GM23338 (cell line): ENCODE data around the gene CTDP1. TPM values are rescaled to one million over a fixed set of nuclear protein-coding genes. Genes with fewer than 3 reads are reported as not detected.
"Not testable (repeated sequence)": the region's sequence is repeated elsewhere in the genome, so short reads cannot be mapped to it uniquely, and the experiment has no call there.

Experiments
- ATAC-seq: fragments of 200-7000 bp; cut with Tn5 transposase; 3 replicates; pipeline ENCODE4 v1.9.1; 2020
- DNase-seq: peaks from one replicate; pipeline ENCODE4 v3.0.0-alpha.2; 2015; ENCODE audit warnings: low spot score
- H2AFZ ChIP-seq: fragments of 200-600 bp; sonication (generic); 2 replicates; pipeline ENCODE4 v1.8.0; 2016; ENCODE audit warnings: antibody characterized with exemption, mild to moderate bottlenecking, moderate library complexity
- H3F3A ChIP-seq: fragments of 200-600 bp; sonication (generic); replicated peaks from 2 replicates; pipeline ENCODE4 v1.8.0; 2017; ENCODE audit warnings: antibody characterized with exemption, mixed run types, low read depth
- H3K27ac ChIP-seq: fragments of 200-600 bp; sonication (generic); 2 replicates; pipeline ENCODE4 v1.6.1; 2016; ENCODE audit warnings: low read depth
- H3K27me3 ChIP-seq: fragments of 200-600 bp; sonication (generic); 2 replicates; pipeline ENCODE4 v1.8.0; 2016; ENCODE audit warnings: mild to moderate bottlenecking, mixed run types, moderate library complexity; ENCODE audit not compliant: insufficient read depth
- H3K36me3 ChIP-seq: fragments of 200-600 bp; sonication (generic); 2 replicates; pipeline ENCODE4 v1.8.0; 2016; ENCODE audit warnings: mild to moderate bottlenecking; ENCODE audit not compliant: insufficient read depth
- H3K4me1 ChIP-seq: fragments of 200-600 bp; sonication (generic); 2 replicates; pipeline ENCODE4 v1.8.0; 2016; ENCODE audit warnings: mild to moderate bottlenecking, moderate library complexity; ENCODE audit not compliant: insufficient read depth
- H3K4me2 ChIP-seq: fragments of 200-600 bp; sonication (generic); 2 replicates; pipeline ENCODE4 v1.7.1; 2017; ENCODE audit warnings: mixed run types
- H3K4me3 ChIP-seq: fragments of 200-600 bp; sonication (generic); 2 replicates; pipeline ENCODE4 v1.6.1; 2016; ENCODE audit warnings: mixed run types
- H3K79me2 ChIP-seq: fragments of 200-600 bp; sonication (generic); replicated peaks from 2 replicates; pipeline ENCODE4 v1.8.0; 2017; ENCODE audit warnings: mild to moderate bottlenecking; ENCODE audit not compliant: insufficient read depth
- H3K9me2 ChIP-seq: fragments of 200-600 bp; sonication (generic); 2 replicates; pipeline ENCODE4 v1.8.0; 2017; ENCODE audit not compliant: insufficient read depth
- H4K20me1 ChIP-seq: fragments of 200-600 bp; sonication (generic); replicated peaks from 2 replicates; pipeline ENCODE4 v1.8.0; 2017; ENCODE audit warnings: mild to moderate bottlenecking; ENCODE audit not compliant: insufficient read depth
- H3K27ac Mint-ChIP-seq: 2 replicates; pipeline ENCODE4 v1.8.0; 2020; ENCODE audit warnings: inconsistent platforms, mild to moderate bottlenecking, moderate library complexity, mixed read lengths
- H3K27me3 Mint-ChIP-seq: 3 replicates; pipeline ENCODE4 v1.8.0; 2022; ENCODE audit warnings: low read depth, mild to moderate bottlenecking, moderate library complexity, mixed read lengths, inconsistent platforms; ENCODE audit not compliant: insufficient read depth, poor library complexity
- H3K36me3 Mint-ChIP-seq: 3 replicates; pipeline ENCODE4 v1.8.0; 2021; ENCODE audit warnings: low read depth, mild to moderate bottlenecking, inconsistent platforms, moderate library complexity, mixed read lengths
- H3K4me1 Mint-ChIP-seq: 3 replicates; pipeline ENCODE4 v1.8.0; 2020; ENCODE audit warnings: mild to moderate bottlenecking, inconsistent platforms, mixed read lengths
- H3K4me3 Mint-ChIP-seq: 3 replicates; pipeline ENCODE4 v1.8.0; 2021; ENCODE audit warnings: moderate library complexity, mild to moderate bottlenecking, inconsistent platforms, mixed read lengths
- H3K9me3 Mint-ChIP-seq: 3 replicates; pipeline ENCODE4 v1.8.0; 2020; ENCODE audit warnings: moderate library complexity, mild to moderate bottlenecking, inconsistent platforms, mixed read lengths
- CREB1 ChIP-seq: fragments of 250-450 bp; sonication (Bioruptor Pico); IDR thresholded peaks from 2 replicates; pipeline ENCODE4 v1.5.0; 2020; ENCODE audit warnings: low read depth, mild to moderate bottlenecking, moderate library complexity
- CTCF ChIP-seq, 2 experiments: fragments of 200-600 bp in 1 of 2; sonication (generic) in 1 of 2; conservative IDR thresholded peaks; 2 replicates each; pipeline versions ENCODE4 v1.5.1 to v1.6.1; 2016 to 2017; ENCODE audit warnings: antibody characterized with exemption in 2 of 2, low read depth in 2 of 2, mild to moderate bottlenecking in 2 of 2, moderate library complexity in 1 of 2
- ETS1 ChIP-seq: IDR thresholded peaks from 2 replicates; pipeline ENCODE4 v1.6.1; 2016; ENCODE audit warnings: antibody characterized with exemption
- EZH2 ChIP-seq: fragments of 200-600 bp; sonication (generic); IDR thresholded peaks from one replicate; pipeline ENCODE4 v1.8.0; 2017; ENCODE audit warnings: antibody characterized with exemption, mild to moderate bottlenecking, low read depth; ENCODE audit not compliant: unreplicated experiment
- EZH2phosphoT487 ChIP-seq: fragments of 200-600 bp; sonication (generic); IDR thresholded peaks from one replicate; pipeline ENCODE4 v1.8.1; 2018; ENCODE audit warnings: antibody characterized with exemption; ENCODE audit not compliant: unreplicated experiment
- NANOG ChIP-seq: IDR thresholded peaks from 2 replicates; pipeline ENCODE4 v1.6.1; 2016; ENCODE audit warnings: antibody characterized with exemption, borderline replicate concordance
- POLR2AphosphoS5 ChIP-seq: IDR thresholded peaks from 2 replicates; pipeline ENCODE4 v1.6.1; 2016; ENCODE audit warnings: antibody characterized with exemption, low read depth
- STAT1 ChIP-seq: IDR thresholded peaks from one replicate; pipeline ENCODE4 v1.6.1; 2016; ENCODE audit warnings: antibody characterized with exemption; ENCODE audit not compliant: unreplicated experiment
- ZNF114 ChIP-seq: fragments of 250-450 bp; sonication (Bioruptor Pico); IDR thresholded peaks from 2 replicates; pipeline ENCODE4 v1.5.0; 2020; ENCODE audit warnings: mild to moderate bottlenecking, moderate library complexity
- ZNF331 ChIP-seq: fragments of 250-450 bp; sonication (Bioruptor Pico); IDR thresholded peaks from 2 replicates; pipeline ENCODE4 v1.5.0; 2020; ENCODE audit warnings: low read depth, mild to moderate bottlenecking, moderate library complexity
- ZNF462 ChIP-seq: fragments of 250-450 bp; sonication (Bioruptor Pico); IDR thresholded peaks from 2 replicates; pipeline ENCODE4 v1.5.0; 2020; ENCODE audit warnings: mild to moderate bottlenecking, moderate library complexity
- polyA plus RNA-seq: library from polyadenylated mRNA; unstranded; fragments of >200 nt; fragmentation: Nextera tagmentation; extraction: Ambion mirVana; gene quantifications from 2 replicates; pipeline ENCODE4 v1.2.1, GENCODE V29; 2016
- total RNA-seq: library from RNA; depleted of rRNA; stranded (reverse); fragments of >200 nt; shearing (Covaris generic); gene quantifications from 2 replicates; pipeline ENCODE4 v1.2.3, GENCODE V29; 2014

CTDP1 gene
- total and polyA plus RNA-seq, 2 experiments from 2014 or later, result 9.4 to 51.6 TPM

GRCh38 chr18:79693561-79694205 lies 14.1 kb downstream of the CTDP1 start (continued):
- TF ChIP-seq ZNF462 (CRISPR knock-in tag) (no peak), STAT1 (no peak), CTCF (conservative IDR thresholded peaks at IDR 0.05; ENCODE audit: low read depth in 2 of 2) (no peak), POLR2AphosphoS5 (no peak), ZNF114 (CRISPR knock-in tag) (no peak), ZNF331 (CRISPR knock-in tag) (no peak), ETS1 (no peak), NANOG (no peak), EZH2 (no peak), EZH2phosphoT487 (no peak), CREB1 (CRISPR knock-in tag) (no peak)

GRCh38 chr18:79694206-79694894 lies 14.7 kb downstream of the CTDP1 start:
- H4K20me1 ChIP-seq, result peaks cover 30% of the 10 kb centered on the region

More at GRCh38 chr18:79694206-79694894, 14.7 kb downstream of the CTDP1 start:
- Mint-ChIP-seq H3K4me1 (peaks cover 28% of the 10 kb centered on the region), H3K27me3 (peaks cover 10% of the 10 kb centered on the region), H3K36me3 (peaks cover 28% of the 10 kb centered on the region)
- not testable (repeated sequence) for H3K36me3 ChIP-seq, H3K4me1 ChIP-seq, H3F3A ChIP-seq, DNase-seq, H3K4me3 ChIP-seq, H3K27ac Mint-ChIP-seq, H3K27me3 ChIP-seq, H3K9me3 Mint-ChIP-seq, ATAC-seq, H3K4me3 Mint-ChIP-seq, H3K27ac ChIP-seq, H3K4me2 ChIP-seq, H3K9me2 ChIP-seq, H2AFZ ChIP-seq
- H3K79me2 ChIP-seq, result peaks cover 42% of the 10 kb centered on the region
